Hair follicular keratinocyte (primary cell): ENCODE data around the gene ICAM1. TPM values are rescaled to one million over a fixed set of nuclear protein-coding genes. Genes with fewer than 3 reads are reported as not detected.

Experiments
- total RNA-seq: library from RNA; depleted of rRNA; stranded (reverse); fragments of >200 nt; gene quantifications from 2 replicates; pipeline ENCODE4 v1.2.3, GENCODE V29; 2015

The ICAM1 gene
- total RNA-seq = 7.3 and 17.3 TPM in 2 replicates

GRCh38 chr19:10270616-10271394 lies at the start of gene ICAM1:
TSS of gene ICAM1 (plus strand) at chr19:10271120. CDS start at chr19:10271160, 40 bp downstream.

GRCh38 chr19:10230861-10231611 lies 39.9 kb upstream of the ICAM1 start, which contains the start of gene S1PR2:
TSS of gene S1PR2 (minus strand) at chr19:10231331. CDS start at chr19:10224905, 6,426 bp downstream.

GRCh38 chr19:10251792-10252694 lies 18.9 kb upstream of the ICAM1 start, which contains the start of gene MRPL4:
TSS of gene MRPL4 (plus strand) at chr19:10252214. CDS start at chr19:10252254, 40 bp downstream.

GRCh38 chr19:10286803-10287737 lies 16.1 kb downstream of the ICAM1 start, which contains the start of gene ICAM4:
TSS of gene ICAM4 (plus strand) at chr19:10286955. CDS start at chr19:10287013, 58 bp downstream.

GRCh38 chr19:10289836-10290356 lies 19.0 kb downstream of the ICAM1 start, which contains the start of gene ICAM5:
TSS of gene ICAM5 (plus strand) at chr19:10289952. CDS start at chr19:10290044, 92 bp downstream.

GRCh38 chr19:10309423-10309822 lies 38.5 kb downstream of the ICAM1 start, which contains the start of gene ZGLP1:
TSS of gene ZGLP1 (minus strand) at chr19:10309815.

GRCh38 chr19:10315335-10316214 lies 44.7 kb downstream of the ICAM1 start, which contains the start of gene FDX2:
TSS of gene FDX2 (minus strand) at chr19:10316015. CDS start at chr19:10315996, 19 bp downstream.

GRCh38 chr19:10332965-10333757 lies 62.2 kb downstream of the ICAM1 start, which contains the start of gene RAVER1:
TSS of gene RAVER1 (minus strand) at chr19:10333529. CDS start at chr19:10333507, 22 bp downstream.

Other genes starting within 250 kb of the ICAM1 start
- gene SHFL, start 184.8 kb upstream of the ICAM1 start, total RNA-seq = 8.9 and 13.9 TPM in 2 replicates
- gene ANGPTL6, start 168.4 kb upstream of the ICAM1 start, total RNA-seq = not detected in 2 replicates
- 36.6 and 66.4 TPM in 2 replicates for gene PPAN, start 164.8 kb upstream of the ICAM1 start, total RNA-seq
- gene P2RY11, start 159.4 kb upstream of the ICAM1 start, total RNA-seq = 2.7 and 5.5 TPM in 2 replicates
- gene EIF3G, start 151.2 kb upstream of the ICAM1 start, total RNA-seq = 233 and 298 TPM in 2 replicates
- gene DNMT1, start 76.2 kb upstream of the ICAM1 start, total RNA-seq = 57.3 and 126 TPM in 2 replicates
- 4.3 and 6.2 TPM in 2 replicates for gene S1PR2, start 39.8 kb upstream of the ICAM1 start, total RNA-seq
- gene MRPL4, start 18.9 kb upstream of the ICAM1 start, total RNA-seq = 103 and 166 TPM in 2 replicates
- gene ICAM4, start 15.8 kb downstream of the ICAM1 start, total RNA-seq = 0.08 and 0.15 TPM in 2 replicates
- gene ICAM5, start 18.8 kb downstream of the ICAM1 start, total RNA-seq = 1.0 and 8.8 TPM in 2 replicates
- 1.5 and 1.6 TPM in 2 replicates for gene ZGLP1, start 38.7 kb downstream of the ICAM1 start, total RNA-seq
- 21.6 and 34.8 TPM in 2 replicates for gene FDX2, start 44.9 kb downstream of the ICAM1 start, total RNA-seq
- 17.8 and 20.3 TPM in 2 replicates for gene RAVER1, start 62.4 kb downstream of the ICAM1 start, total RNA-seq
- 1.6 and 5.7 TPM in 2 replicates for gene ICAM3, start 68.5 kb downstream of the ICAM1 start, total RNA-seq
- gene TYK2, start 109.5 kb downstream of the ICAM1 start, total RNA-seq = 63.7 and 74.0 TPM in 2 replicates
- gene CDC37, start 132.4 kb downstream of the ICAM1 start, total RNA-seq = 172 and 200 TPM in 2 replicates
- gene PDE4A, start 149.4 kb downstream of the ICAM1 start, total RNA-seq = 0.15 and 1.3 TPM in 2 replicates
- 50.0 and 61.7 TPM in 2 replicates for gene KEAP1, start 232.2 kb downstream of the ICAM1 start, total RNA-seq
- 22.5 and 27.2 TPM in 2 replicates for gene S1PR5, start 246.3 kb downstream of the ICAM1 start, total RNA-seq